ENCODE data around the gene GH2. TPM values are rescaled to one million over a fixed set of nuclear protein-coding genes. Genes with fewer than 3 reads are reported as not detected.

The GH2 gene
- total RNA-seq, 2 experiments from 2014 or later = not detected

GRCh38 chr17:63854709-63855108 lies 27.0 kb downstream of the GH2 start:
- BruUV-seq (replicated peaks) = no TSS peak
- H3K9me3 ChIP-seq (ENCODE audit: low read length) = no peaks in the 10 kb centered on the region
- H3K79me2 ChIP-seq (ENCODE audit: insufficient read depth, low read depth, low read length) = no peaks in the 10 kb centered on the region
- TF ChIP-seq EZH2phosphoT487 (IDR thresholded peaks at IDR 0.05; ENCODE audit: borderline replicate concordance, low read depth, low read length) (no peak), CTCF (conservative IDR thresholded peaks at IDR 0.05; ENCODE audit: low read length) (no peak)
- H3K4me2 ChIP-seq (ENCODE audit: low read length) = no peak overlapping the region
- H3K4me1 ChIP-seq (ENCODE audit: insufficient read depth, low read length, poor library complexity, severe bottlenecking) = no peaks in the 10 kb centered on the region
- DNase-seq (ENCODE audit: low spot score) = no peak
- ChIA-PET CTCF (ENCODE audit: unreplicated experiment) (no interaction called here), POLR2A (interaction anchor here (0.9 kb wide), 1 partner anchor 11 kb away, joined by 4 read pairs; no protein-coding TSS in a partner anchor)
- intact Hi-C loops (cut with micrococcal nuclease; ENCODE audit: unreplicated experiment) = no loop called here
- no peak overlapping the region for H3K4me3 ChIP-seq (ENCODE audit: low read depth, low read length, poor library complexity, severe bottlenecking)
- no peak overlapping the region for H3K27ac ChIP-seq (ENCODE audit: low read depth, low read length, poor library complexity, severe bottlenecking)
- no peak overlapping the region for H2AFZ ChIP-seq (ENCODE audit: low read length)
- H4K20me1 ChIP-seq (ENCODE audit: insufficient read depth, low read length) = no peaks in the 10 kb centered on the region
- no peaks in the 10 kb centered on the region for H3K36me3 ChIP-seq (ENCODE audit: insufficient read depth, low read length)
- H3K9me2 ChIP-seq (ENCODE audit: insufficient read depth, low read length) = no peaks in the 10 kb centered on the region

- H3K79me2 ChIP-seq (ENCODE audit: insufficient read depth, low read depth, low read length) = no peaks in the 10 kb centered on the region
- no peak overlapping the region for H3K4me2 ChIP-seq (ENCODE audit: low read length)
- H3K27ac ChIP-seq (ENCODE audit: low read depth, low read length, poor library complexity, severe bottlenecking) = no peak overlapping the region
- no peaks in the 10 kb centered on the region; the same call in 1 of the 2 replicates for H3K9me3 ChIP-seq (ENCODE audit: low read length)
- intact Hi-C loops (cut with micrococcal nuclease; ENCODE audit: unreplicated experiment) = no loop called here
- H3K4me3 ChIP-seq (ENCODE audit: low read depth, low read length, poor library complexity, severe bottlenecking) = no peak overlapping the region
- no peak overlapping the region for H2AFZ ChIP-seq (ENCODE audit: low read length)
- BruUV-seq (replicated peaks) = no TSS peak
- no peaks in the 10 kb centered on the region for H3K9me2 ChIP-seq (ENCODE audit: insufficient read depth, low read length)
- H3K4me1 ChIP-seq (ENCODE audit: insufficient read depth, low read length, poor library complexity, severe bottlenecking) = peaks cover 6% of the 10 kb centered on the region
- H4K20me1 ChIP-seq (ENCODE audit: insufficient read depth, low read length) = no peaks in the 10 kb centered on the region
- POLR2A ChIA-PET = no interaction called here
- TF ChIP-seq EZH2phosphoT487 (IDR thresholded peaks at IDR 0.05; ENCODE audit: borderline replicate concordance, low read depth, low read length) = no peak
- no peak for TF ChIP-seq CTCF (conservative IDR thresholded peaks at IDR 0.05; ENCODE audit: low read length)
- CTCF ChIA-PET (ENCODE audit: unreplicated experiment) = no interaction called here
- no peaks in the 10 kb centered on the region for H3K36me3 ChIP-seq (ENCODE audit: insufficient read depth, low read length)
- DNase-seq (ENCODE audit: low spot score) = no peak
Measured at GRCh38 chr17:63853260-63853659, 28.5 kb downstream of the GH2 start.

GRCh38 chr17:63850401-63850800 lies 31.3 kb downstream of the GH2 start:
- Histone ChIP-seq H3K79me2 (ENCODE audit: insufficient read depth, low read depth, low read length) (no peaks in the 10 kb centered on the region), H3K4me2 (ENCODE audit: low read length) (no peak overlapping the region), H3K36me3 (ENCODE audit: insufficient read depth, low read length) (no peaks in the 10 kb centered on the region), H3K9me3 (ENCODE audit: low read length) (no peaks in the 10 kb centered on the region; the same call in 1 of the 2 replicates), H2AFZ (ENCODE audit: low read length) (no peak overlapping the region), H3K4me3 (ENCODE audit: low read depth, low read length, poor library complexity, severe bottlenecking) (no peak overlapping the region), H3K4me1 (ENCODE audit: insufficient read depth, low read length, poor library complexity, severe bottlenecking) (peaks cover 6% of the 10 kb centered on the region), H3K9me2 (ENCODE audit: insufficient read depth, low read length) (no peaks in the 10 kb centered on the region), H4K20me1 (ENCODE audit: insufficient read depth, low read length) (no peaks in the 10 kb centered on the region), H3K27ac (ENCODE audit: low read depth, low read length, poor library complexity, severe bottlenecking) (no peak overlapping the region)
- no TSS peak for BruUV-seq (replicated peaks)
- DNase-seq (ENCODE audit: low spot score) = no peak
- TF ChIP-seq CTCF (conservative IDR thresholded peaks at IDR 0.05; ENCODE audit: low read length) (no peak), EZH2phosphoT487 (IDR thresholded peaks at IDR 0.05; ENCODE audit: borderline replicate concordance, low read depth, low read length) (no peak)
- ChIA-PET POLR2A (interaction anchor here (0.9 kb wide), 1 partner anchor 26 kb away, joined by 4 read pairs; no protein-coding TSS in a partner anchor), CTCF (ENCODE audit: unreplicated experiment) (no interaction called here)
- intact Hi-C loops (cut with micrococcal nuclease; ENCODE audit: unreplicated experiment) = no loop called here

All from OCI-LY7 (cell line).